Type B pancreatic cell (in vitro differentiated cells): ENCODE results near the gene ABI3BP. TPM values are rescaled to one million over a fixed set of nuclear protein-coding genes. Genes with fewer than 3 reads are reported as not detected.

Experiments
- DNase-seq: peaks from one replicate; pipeline ENCODE4 v3.0.0; 2021; ENCODE audit warnings: mixed read lengths; ENCODE audit not compliant: unreplicated experiment; ENCODE audit errors: extremely low spot score
- H3K27ac Mint-ChIP-seq: 2 replicates; pipeline ENCODE4 v1.8.0; 2021; ENCODE audit warnings: mild to moderate bottlenecking, mixed read lengths
- H3K27me3 Mint-ChIP-seq: 2 replicates; pipeline ENCODE4 v1.8.0; 2021; ENCODE audit warnings: mixed read lengths
- H3K36me3 Mint-ChIP-seq: 2 replicates; pipeline ENCODE4 v1.8.0; 2021; ENCODE audit warnings: mixed read lengths
- H3K4me1 Mint-ChIP-seq: one replicate; pipeline ENCODE4 v1.8.0; 2021; ENCODE audit warnings: mixed read lengths; ENCODE audit not compliant: unreplicated experiment
- H3K4me3 Mint-ChIP-seq: 2 replicates; pipeline ENCODE4 v1.8.0; 2021; ENCODE audit warnings: mild to moderate bottlenecking, mixed read lengths
- H3K9me3 Mint-ChIP-seq: 2 replicates; pipeline ENCODE4 v1.8.0; 2021; ENCODE audit warnings: mixed read lengths
- CTCF ChIP-seq: fragments of 200-600 bp; sonication (generic); conservative IDR thresholded peaks from 2 replicates; pipeline ENCODE4 v1.5.0; 2021; ENCODE audit warnings: antibody characterized with exemption, mild to moderate bottlenecking
- total RNA-seq: library from RNA; stranded (reverse); gene quantifications from 2 replicates; pipeline ENCODE4 v1.2.1, GENCODE V29; 2021; ENCODE audit warnings: low replicate concordance

ABI3BP gene
- total RNA-seq, 1 donor from 2014 or later, result 7.3 TPM

GRCh38 chr3:100984308-100984707 is 8.9 kb downstream of the ABI3BP start:
- no peak for TF ChIP-seq CTCF
- H3K36me3 Mint-ChIP-seq, result no peaks in the 10 kb centered on the region
- H3K4me1 Mint-ChIP-seq, result no peaks in the 10 kb centered on the region
- no peak overlapping the region for H3K27ac Mint-ChIP-seq
- H3K27me3 Mint-ChIP-seq, result no peaks in the 10 kb centered on the region
- H3K9me3 Mint-ChIP-seq, result no peaks in the 10 kb centered on the region
- no peak for DNase-seq
- H3K4me3 Mint-ChIP-seq, result no peak overlapping the region

GRCh38 chr3:100982710-100983109 is 10.5 kb downstream of the ABI3BP start:
- Mint-ChIP-seq H3K27ac (no peak overlapping the region), H3K4me3 (no peak overlapping the region), H3K9me3 (no peaks in the 10 kb centered on the region), H3K27me3 (no peaks in the 10 kb centered on the region), H3K36me3 (no peaks in the 10 kb centered on the region), H3K4me1 (no peaks in the 10 kb centered on the region)
- TF ChIP-seq CTCF, result no peak
- no peak for DNase-seq

- Mint-ChIP-seq H3K27me3 (no peaks in the 10 kb centered on the region), H3K36me3 (no peaks in the 10 kb centered on the region), H3K27ac (no peak overlapping the region), H3K4me1 (no peaks in the 10 kb centered on the region), H3K4me3 (no peak overlapping the region), H3K9me3 (no peaks in the 10 kb centered on the region)
- no peak for DNase-seq
- TF ChIP-seq CTCF, result no peak
Observed at GRCh38 chr3:100981164-100981911, 11.9 kb downstream of the ABI3BP start.

GRCh38 chr3:100978011-100978659 is 15.1 kb downstream of the ABI3BP start:
- no peak overlapping the region for H3K27ac Mint-ChIP-seq
- H3K27me3 Mint-ChIP-seq, result no peaks in the 10 kb centered on the region
- no peak overlapping the region for H3K4me3 Mint-ChIP-seq
- no peaks in the 10 kb centered on the region for H3K36me3 Mint-ChIP-seq
- DNase-seq, result no peak
- no peak for TF ChIP-seq CTCF
- H3K4me1 Mint-ChIP-seq, result no peaks in the 10 kb centered on the region
- no peaks in the 10 kb centered on the region for H3K9me3 Mint-ChIP-seq

DNA sequence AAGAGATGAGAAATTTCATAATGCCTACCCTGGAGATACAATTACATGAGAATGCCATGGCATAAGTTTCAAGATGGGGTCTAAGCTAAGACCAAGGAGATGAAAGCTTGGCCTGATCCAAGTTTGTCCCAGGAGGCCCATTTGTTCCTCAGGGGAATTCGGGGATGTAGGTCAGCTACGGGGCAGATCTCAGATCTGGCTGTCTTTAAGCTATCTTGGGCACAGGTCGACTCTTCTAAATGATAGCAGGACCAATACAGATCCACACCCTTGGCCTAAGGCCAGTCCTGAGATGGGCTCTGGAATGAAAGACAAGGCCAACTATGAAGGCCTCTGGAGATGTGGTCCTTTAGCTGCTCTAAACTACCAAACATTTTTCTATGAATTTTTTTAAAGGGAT is 16.6 kb downstream of the ABI3BP start:
- no peak overlapping the region for H3K27ac Mint-ChIP-seq
- DNase-seq, result no peak
- no peak for TF ChIP-seq CTCF
- H3K4me3 Mint-ChIP-seq, result no peak overlapping the region
- no peaks in the 10 kb centered on the region for H3K27me3 Mint-ChIP-seq
- H3K36me3 Mint-ChIP-seq, result no peaks in the 10 kb centered on the region
- H3K9me3 Mint-ChIP-seq, result no peaks in the 10 kb centered on the region
- H3K4me1 Mint-ChIP-seq, result peaks cover 5% of the 10 kb centered on the region
